Uterus (tissue), 4 donors: Measurements from ENCODE around the gene KCNK13. TPM values are rescaled to one million over a fixed set of nuclear protein-coding genes. Genes with fewer than 3 reads are reported as not detected.

Experiments used
- DNase-seq, 2 donors: peaks; one replicate each; pipeline ENCODE4 v3.0.0-alpha.2; 2019 to 2020
- H3K27ac ChIP-seq, 2 donors: fragments of 200-600 bp; sonication (generic); 1 replicate in 1 of 2; 2 replicates in 1 of 2; pipeline ENCODE4 v1.5.1; 2016 to 2018
- H3K27me3 ChIP-seq, 2 donors: fragments of 200-600 bp; sonication (generic); one replicate each; pipeline ENCODE4 v1.5.1; 2018 to 2019; ENCODE audit warnings: control low read depth in 1 of 2
- H3K36me3 ChIP-seq, 2 donors: fragments of 200-600 bp; sonication (generic); one replicate each; pipeline ENCODE4 v1.5.1; 2019; ENCODE audit warnings: control low read depth in 1 of 2
- H3K4me1 ChIP-seq, 2 donors: fragments of 200-600 bp; sonication (generic); one replicate each; pipeline ENCODE4 v1.5.1; 2018 to 2019; ENCODE audit warnings: control low read depth in 1 of 2
- H3K4me3 ChIP-seq, 2 donors: fragments of 200-600 bp; sonication (generic); 1 replicate in 1 of 2; 2 replicates in 1 of 2; pipeline ENCODE4 v1.5.1; 2018 to 2019; ENCODE audit warnings: mild to moderate bottlenecking in 1 of 2
- H3K9me3 ChIP-seq, 2 donors: fragments of 200-600 bp; sonication (generic); one replicate each; pipeline ENCODE4 v1.5.1; 2019; ENCODE audit warnings: control low read depth in 1 of 2
- CTCF ChIP-seq, 4 experiments: fragments of 200-600 bp in 2 of 4; fragments of 450-650 bp in 2 of 4; sonication (generic) in 2 of 4; IDR thresholded peaks; one replicate each; pipeline ENCODE4 v1.5.1; 2016 to 2019; ENCODE audit warnings: antibody characterized with exemption in 4 of 4, mild to moderate bottlenecking in 2 of 4, moderate library complexity in 1 of 4
- POLR2A ChIP-seq, 2 donors: fragments of 450-650 bp; IDR thresholded peaks; one replicate each; pipeline ENCODE4 v1.6.1; 2016; ENCODE audit warnings: antibody characterized with exemption in 2 of 2, mild to moderate bottlenecking in 1 of 2, moderate library complexity in 1 of 2
- intact Hi-C: fragments of 100-400 bp; cut with DNase I; formaldehyde crosslinking; loops from one replicate; pipeline ENCODE4 v1.15.1; 2023; ENCODE audit warnings: low total_unique reads
- total RNA-seq, 4 donors: library from RNA; depleted of rRNA in 3 of 4; stranded (reverse); fragments of >200 nt in 3 of 4; gene quantifications; one replicate each; pipeline versions ENCODE4 v1.1.0 to v1.2.4, GENCODE V29; 2014 to 2023
- donor health status: DM: yes; HTN: yes; CAD: no.

KCNK13 gene
- total RNA-seq, 4 donors from 2014 or later = 0.14 TPM; not detected in 3

GRCh38 chr14:90140956-90141316, 79.1 kb downstream of the KCNK13 start:
- DNase-seq = no peak
- Histone ChIP-seq H3K4me1 (no peaks in the 10 kb centered on the region), H3K27ac (no peak overlapping the region), H3K9me3 (no peaks in the 10 kb centered on the region), H3K27me3 (no peaks in the 10 kb centered on the region), H3K4me3 (no peak overlapping the region), H3K36me3 (no peaks in the 10 kb centered on the region)
- TF ChIP-seq POLR2A (IDR thresholded peaks at IDR 0.05) (no peak), CTCF (IDR thresholded peaks at IDR 0.05) (no peak)
- intact Hi-C loops = no loop called here

- Histone ChIP-seq H3K27ac (no peak overlapping the region), H3K36me3 (no peaks in the 10 kb centered on the region), H3K4me1 (no peaks in the 10 kb centered on the region), H3K27me3 (no peaks in the 10 kb centered on the region), H3K9me3 (no peaks in the 10 kb centered on the region), H3K4me3 (no peak overlapping the region)
- no peak for DNase-seq
- intact Hi-C loops = no loop called here
- TF ChIP-seq CTCF (IDR thresholded peaks at IDR 0.05) (no peak), POLR2A (IDR thresholded peaks at IDR 0.05) (no peak)
These were observed 91.6 kb downstream of the KCNK13 start for GRCh38 chr14:90153429-90153828.

GRCh38 chr14:90154110-90154509, 92.3 kb downstream of the KCNK13 start:
- TF ChIP-seq POLR2A (IDR thresholded peaks at IDR 0.05) (no peak), CTCF (IDR thresholded peaks at IDR 0.05) (no peak)
- Histone ChIP-seq H3K9me3 (no peaks in the 10 kb centered on the region), H3K4me1 (no peaks in the 10 kb centered on the region), H3K27ac (no peak overlapping the region), H3K27me3 (no peaks in the 10 kb centered on the region), H3K4me3 (no peak overlapping the region), H3K36me3 (no peaks in the 10 kb centered on the region)
- intact Hi-C loops = no loop called here
- DNase-seq = no peak

- DNase-seq = no peak
- no peaks in the 10 kb centered on the region for H3K27me3 ChIP-seq
- no peaks in the 10 kb centered on the region for H3K9me3 ChIP-seq
- H3K36me3 ChIP-seq = no peaks in the 10 kb centered on the region
- TF ChIP-seq CTCF (IDR thresholded peaks at IDR 0.05) (no peak), POLR2A (IDR thresholded peaks at IDR 0.05) (no peak)
- no peak overlapping the region for H3K27ac ChIP-seq
- intact Hi-C loops = no loop called here
- H3K4me3 ChIP-seq = no peak overlapping the region
- no peaks in the 10 kb centered on the region for H3K4me1 ChIP-seq
These were observed 97.4 kb downstream of the KCNK13 start for GRCh38 chr14:90159146-90159545.

GRCh38 chr14:90159688-90160087, 97.9 kb downstream of the KCNK13 start:
- intact Hi-C loops = no loop called here
- no peak overlapping the region for H3K4me3 ChIP-seq
- no peak for DNase-seq
- H3K27ac ChIP-seq = no peak overlapping the region
- H3K36me3 ChIP-seq = no peaks in the 10 kb centered on the region
- no peaks in the 10 kb centered on the region for H3K27me3 ChIP-seq
- TF ChIP-seq CTCF (IDR thresholded peaks at IDR 0.05) (no peak), POLR2A (IDR thresholded peaks at IDR 0.05) (no peak)
- H3K9me3 ChIP-seq = no peaks in the 10 kb centered on the region
- H3K4me1 ChIP-seq = no peaks in the 10 kb centered on the region
